Measurements from ENCODE around the gene SLC35G3. TPM values are rescaled to one million over a fixed set of nuclear protein-coding genes. Genes with fewer than 3 reads are reported as not detected.
A peak's percentile ranks its signal among the peaks of the same experiment; 100 is the strongest.

The SLC35G3 gene
- total and polyA plus RNA-seq, 10 of the 15 experiments (the other 5 are each of a cell fraction or from before 2014, with no cell fraction given): not detected

GRCh38 chr17:35242805-35243560 lies 48.8 kb upstream of the SLC35G3 start, which contains the start of gene SLFN5 (continued):
- TF ChIP-seq, protein P1, sequence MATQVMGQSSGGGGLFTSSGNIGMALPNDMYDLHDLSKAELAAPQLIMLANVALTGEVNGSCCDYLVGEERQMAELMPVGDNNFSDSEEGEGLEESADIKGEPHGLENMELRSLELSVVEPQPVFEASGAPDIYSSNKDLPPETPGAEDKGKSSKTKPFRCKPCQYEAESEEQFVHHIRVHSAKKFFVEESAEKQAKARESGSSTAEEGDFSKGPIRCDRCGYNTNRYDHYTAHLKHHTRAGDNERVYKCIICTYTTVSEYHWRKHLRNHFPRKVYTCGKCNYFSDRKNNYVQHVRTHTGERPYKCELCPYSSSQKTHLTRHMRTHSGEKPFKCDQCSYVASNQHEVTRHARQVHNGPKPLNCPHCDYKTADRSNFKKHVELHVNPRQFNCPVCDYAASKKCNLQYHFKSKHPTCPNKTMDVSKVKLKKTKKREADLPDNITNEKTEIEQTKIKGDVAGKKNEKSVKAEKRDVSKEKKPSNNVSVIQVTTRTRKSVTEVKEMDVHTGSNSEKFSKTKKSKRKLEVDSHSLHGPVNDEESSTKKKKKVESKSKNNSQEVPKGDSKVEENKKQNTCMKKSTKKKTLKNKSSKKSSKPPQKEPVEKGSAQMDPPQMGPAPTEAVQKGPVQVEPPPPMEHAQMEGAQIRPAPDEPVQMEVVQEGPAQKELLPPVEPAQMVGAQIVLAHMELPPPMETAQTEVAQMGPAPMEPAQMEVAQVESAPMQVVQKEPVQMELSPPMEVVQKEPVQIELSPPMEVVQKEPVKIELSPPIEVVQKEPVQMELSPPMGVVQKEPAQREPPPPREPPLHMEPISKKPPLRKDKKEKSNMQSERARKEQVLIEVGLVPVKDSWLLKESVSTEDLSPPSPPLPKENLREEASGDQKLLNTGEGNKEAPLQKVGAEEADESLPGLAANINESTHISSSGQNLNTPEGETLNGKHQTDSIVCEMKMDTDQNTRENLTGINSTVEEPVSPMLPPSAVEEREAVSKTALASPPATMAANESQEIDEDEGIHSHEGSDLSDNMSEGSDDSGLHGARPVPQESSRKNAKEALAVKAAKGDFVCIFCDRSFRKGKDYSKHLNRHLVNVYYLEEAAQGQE (IDR thresholded peaks at IDR 0.05; ENCODE audit: low read depth, low read length): no peak

GRCh38 chr17:35242158-35242804 lies 48.1 kb upstream of the SLC35G3 start:
- Histone ChIP-seq H3K36me3 (ENCODE audit: control insufficient read depth in 2 of 2, insufficient read depth in 2 of 2, low read length in 1 of 2) (no peaks in the 10 kb centered on the region), H3K27me3 (replicated peaks in 1 of 2; ENCODE audit: control insufficient read depth in 2 of 2, insufficient read depth in 2 of 2, low read length in 1 of 2) (no peaks in the 10 kb centered on the region), H3K4me2 (ENCODE audit: control insufficient read depth, insufficient read depth) (peak overlapping the region; percentile 95), H3K4me3 (peak overlapping the region; percentile 98), H4K20me1 (ENCODE audit: control insufficient read depth, insufficient read depth) (no peaks in the 10 kb centered on the region), H3K9ac (ENCODE audit: control insufficient read depth, insufficient read depth, low read length) (peak overlapping the region; percentile 66), H3K79me2 (ENCODE audit: control insufficient read depth, insufficient read depth, low read length) (no peaks in the 10 kb centered on the region), H2AFZ (ENCODE audit: control insufficient read depth, low read depth, low read length) (peak overlapping the region; percentile 55), H3K4me1 (ENCODE audit: control insufficient read depth, insufficient read depth, low read length) (peaks cover 13% of the 10 kb centered on the region; the same call in 1 of the 2 replicates), H3K27ac (ENCODE audit: control insufficient read depth, insufficient read depth) (0 out of 2 replicates have a peak overlapping the region, but pooled peaks have one; percentile 36), H3K9me3 (replicated peaks; ENCODE audit: control insufficient read depth, insufficient read depth, low read length) (no peaks in the 10 kb centered on the region)
- SMC1A ChIA-PET (ENCODE audit: uncharacterized antibody, unreplicated experiment): interaction anchor here (0.9 to 1.9 kb wide), 3 partner anchors 58 to 295 kb away, joined by 3 to 8 read pairs (median 6); partner anchors contain the start of gene SLFN12L
- WGBS (ENCODE audit: insufficient coverage, insufficient replicate concordance, low lambda C conversion rate, missing lambda C conversion rate): under 1% methylated on average over 42 of the region's 43 CpGs
- ATAC-seq: peak; percentile 81
- no peak for DNase-seq (ENCODE audit: low read depth, low spot score)
- CTCF ChIA-PET: interaction anchor here (1.2 to 1.4 kb wide), 3 partner anchors 71 to 346 kb away, joined by 3 to 4 read pairs (median 3); partner anchors contain the start of gene SLFN12L
- POLR2A ChIA-PET: no interaction called here
- RAD21 ChIA-PET (ENCODE audit: unreplicated experiment): interaction anchor here (1.0 kb wide), 1 partner anchor 292 kb away, joined by 5 read pairs; no protein-coding TSS in a partner anchor
- in situ Hi-C loops (cut with MboI): no loop called here
- TSS peak; percentile 97 for BruUV-seq (replicated peaks)
- FAIRE-seq: no peak
- intact Hi-C loops (cut with micrococcal nuclease; ENCODE audit: unreplicated experiment): loop anchor here (2.0 to 5.0 kb wide), 2 partner anchors 205 to 297 kb away; partner anchors contain the start of gene SLFN13
- TF ChIP-seq PAX5 (IDR thresholded peaks at IDR 0.05; ENCODE audit: borderline replicate concordance, low read depth, low read length): peak; percentile 73; the same call in 1 of the 2 replicates
- no peak for TF ChIP-seq SUPT20H (IDR thresholded peaks at IDR 0.05; ENCODE audit: borderline replicate concordance, control insufficient read depth, low read depth, low read length)
- no peak; the same call in 1 of the 2 replicates for TF ChIP-seq DPF2 (IDR thresholded peaks at IDR 0.05)
- TF ChIP-seq GATAD2B (conservative IDR thresholded peaks at IDR 0.05; ENCODE audit: low read depth): no peak
- no peak for TF ChIP-seq ZNF207 (IDR thresholded peaks at IDR 0.05; ENCODE audit: borderline replicate concordance)
- no peak for TF ChIP-seq POU2F2 (IDR thresholded peaks at IDR 0.05; ENCODE audit: borderline replicate concordance, low read depth, low read length)
- no peak for TF ChIP-seq POLR2AphosphoS5 (IDR thresholded peaks at IDR 0.05; ENCODE audit: low read length)
- no peak for TF ChIP-seq ESRRA (IDR thresholded peaks at IDR 0.05; ENCODE audit: low read length)
- TF ChIP-seq, protein P2, sequence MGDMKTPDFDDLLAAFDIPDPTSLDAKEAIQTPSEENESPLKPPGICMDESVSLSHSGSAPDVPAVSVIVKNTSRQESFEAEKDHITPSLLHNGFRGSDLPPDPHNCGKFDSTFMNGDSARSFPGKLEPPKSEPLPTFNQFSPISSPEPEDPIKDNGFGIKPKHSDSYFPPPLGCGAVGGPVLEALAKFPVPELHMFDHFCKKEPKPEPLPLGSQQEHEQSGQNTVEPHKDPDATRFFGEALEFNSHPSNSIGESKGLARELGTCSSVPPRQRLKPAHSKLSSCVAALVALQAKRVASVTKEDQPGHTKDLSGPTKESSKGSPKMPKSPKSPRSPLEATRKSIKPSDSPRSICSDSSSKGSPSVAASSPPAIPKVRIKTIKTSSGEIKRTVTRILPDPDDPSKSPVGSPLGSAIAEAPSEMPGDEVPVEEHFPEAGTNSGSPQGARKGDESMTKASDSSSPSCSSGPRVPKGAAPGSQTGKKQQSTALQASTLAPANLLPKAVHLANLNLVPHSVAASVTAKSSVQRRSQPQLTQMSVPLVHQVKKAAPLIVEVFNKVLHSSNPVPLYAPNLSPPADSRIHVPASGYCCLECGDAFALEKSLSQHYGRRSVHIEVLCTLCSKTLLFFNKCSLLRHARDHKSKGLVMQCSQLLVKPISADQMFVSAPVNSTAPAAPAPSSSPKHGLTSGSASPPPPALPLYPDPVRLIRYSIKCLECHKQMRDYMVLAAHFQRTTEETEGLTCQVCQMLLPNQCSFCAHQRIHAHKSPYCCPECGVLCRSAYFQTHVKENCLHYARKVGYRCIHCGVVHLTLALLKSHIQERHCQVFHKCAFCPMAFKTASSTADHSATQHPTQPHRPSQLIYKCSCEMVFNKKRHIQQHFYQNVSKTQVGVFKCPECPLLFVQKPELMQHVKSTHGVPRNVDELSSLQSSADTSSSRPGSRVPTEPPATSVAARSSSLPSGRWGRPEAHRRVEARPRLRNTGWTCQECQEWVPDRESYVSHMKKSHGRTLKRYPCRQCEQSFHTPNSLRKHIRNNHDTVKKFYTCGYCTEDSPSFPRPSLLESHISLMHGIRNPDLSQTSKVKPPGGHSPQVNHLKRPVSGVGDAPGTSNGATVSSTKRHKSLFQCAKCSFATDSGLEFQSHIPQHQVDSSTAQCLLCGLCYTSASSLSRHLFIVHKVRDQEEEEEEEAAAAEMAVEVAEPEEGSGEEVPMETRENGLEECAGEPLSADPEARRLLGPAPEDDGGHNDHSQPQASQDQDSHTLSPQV (IDR thresholded peaks at IDR 0.05): no peak
- TF ChIP-seq ASH2L (IDR thresholded peaks at IDR 0.05; ENCODE audit: borderline replicate concordance, low read depth): no peak

Measured in GM12878 (cell line).